ENCODE data around the gene USE1. TPM values are rescaled to one million over a fixed set of nuclear protein-coding genes. Genes with fewer than 3 reads are reported as not detected.

Gene USE1
- total and polyA plus RNA-seq, 2 experiments from 2014 or later: 15.5 to 19.4 TPM

DNA sequence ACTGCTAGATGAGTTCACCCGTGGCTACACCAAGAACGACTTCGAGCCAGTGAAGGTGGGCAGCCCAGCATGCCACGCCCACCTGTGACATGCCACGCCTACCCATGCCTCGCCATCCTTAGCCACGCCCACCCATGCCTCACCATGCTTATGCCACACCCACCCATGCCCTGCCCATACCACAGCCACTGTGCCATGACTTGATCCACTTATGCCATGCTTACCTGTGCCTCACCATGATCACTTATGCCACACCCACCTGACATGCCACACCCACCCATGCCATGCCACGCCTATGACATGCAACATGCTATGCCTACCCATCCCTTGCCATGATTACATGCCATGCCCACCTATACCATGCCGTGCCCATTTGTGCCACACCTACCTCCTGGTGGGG lies 12.9 kb upstream of the USE1 start:
- ATAC-seq (peak; percentile 38), DNase-seq (ENCODE audit: low spot score) (peak; percentile 52)
- H3K4me3 ChIP-seq: no peak overlapping the region
- H3K4me2 ChIP-seq: no peak overlapping the region
- no peaks in the 10 kb centered on the region for H3K4me1 ChIP-seq (ENCODE audit: insufficient read depth)
- no peaks in the 10 kb centered on the region for H3K27me3 ChIP-seq (ENCODE audit: insufficient read depth)
- H3K36me3 ChIP-seq (ENCODE audit: insufficient read depth): 0 out of 2 replicates have a peak, but pooled peaks cover 3% of the 10 kb centered on the region
- H3K4me3 Mint-ChIP-seq: no peak overlapping the region; the same call in 2 of the 3 replicates
- H3K9me2 ChIP-seq (ENCODE audit: insufficient read depth): no peaks in the 10 kb centered on the region
- H3K9me3 Mint-ChIP-seq: no peaks in the 10 kb centered on the region; the same call in 1 of the 3 replicates
- peaks cover 13% of the 10 kb centered on the region for H3K27me3 Mint-ChIP-seq (ENCODE audit: insufficient read depth, low read depth, poor library complexity)
- H2AFZ ChIP-seq: no peak overlapping the region
- no peaks in the 10 kb centered on the region for H3K79me2 ChIP-seq (replicated peaks; ENCODE audit: insufficient read depth)
- H3F3A ChIP-seq (replicated peaks; ENCODE audit: low read depth): no peaks in the 10 kb centered on the region
- peaks cover 66% of the 10 kb centered on the region for H3K36me3 Mint-ChIP-seq (ENCODE audit: low read depth)
- no peak overlapping the region for H3K27ac Mint-ChIP-seq
- H3K27ac ChIP-seq (ENCODE audit: low read depth): no peak overlapping the region
- H4K20me1 ChIP-seq (replicated peaks; ENCODE audit: insufficient read depth): 0 out of 2 replicates have a peak, but pooled peaks cover 3% of the 10 kb centered on the region
- no peaks in the 10 kb centered on the region for H3K4me1 Mint-ChIP-seq
- no peak for TF ChIP-seq POLR2AphosphoS5 (IDR thresholded peaks at IDR 0.05; ENCODE audit: low read depth)
- TF ChIP-seq, protein P1, sequence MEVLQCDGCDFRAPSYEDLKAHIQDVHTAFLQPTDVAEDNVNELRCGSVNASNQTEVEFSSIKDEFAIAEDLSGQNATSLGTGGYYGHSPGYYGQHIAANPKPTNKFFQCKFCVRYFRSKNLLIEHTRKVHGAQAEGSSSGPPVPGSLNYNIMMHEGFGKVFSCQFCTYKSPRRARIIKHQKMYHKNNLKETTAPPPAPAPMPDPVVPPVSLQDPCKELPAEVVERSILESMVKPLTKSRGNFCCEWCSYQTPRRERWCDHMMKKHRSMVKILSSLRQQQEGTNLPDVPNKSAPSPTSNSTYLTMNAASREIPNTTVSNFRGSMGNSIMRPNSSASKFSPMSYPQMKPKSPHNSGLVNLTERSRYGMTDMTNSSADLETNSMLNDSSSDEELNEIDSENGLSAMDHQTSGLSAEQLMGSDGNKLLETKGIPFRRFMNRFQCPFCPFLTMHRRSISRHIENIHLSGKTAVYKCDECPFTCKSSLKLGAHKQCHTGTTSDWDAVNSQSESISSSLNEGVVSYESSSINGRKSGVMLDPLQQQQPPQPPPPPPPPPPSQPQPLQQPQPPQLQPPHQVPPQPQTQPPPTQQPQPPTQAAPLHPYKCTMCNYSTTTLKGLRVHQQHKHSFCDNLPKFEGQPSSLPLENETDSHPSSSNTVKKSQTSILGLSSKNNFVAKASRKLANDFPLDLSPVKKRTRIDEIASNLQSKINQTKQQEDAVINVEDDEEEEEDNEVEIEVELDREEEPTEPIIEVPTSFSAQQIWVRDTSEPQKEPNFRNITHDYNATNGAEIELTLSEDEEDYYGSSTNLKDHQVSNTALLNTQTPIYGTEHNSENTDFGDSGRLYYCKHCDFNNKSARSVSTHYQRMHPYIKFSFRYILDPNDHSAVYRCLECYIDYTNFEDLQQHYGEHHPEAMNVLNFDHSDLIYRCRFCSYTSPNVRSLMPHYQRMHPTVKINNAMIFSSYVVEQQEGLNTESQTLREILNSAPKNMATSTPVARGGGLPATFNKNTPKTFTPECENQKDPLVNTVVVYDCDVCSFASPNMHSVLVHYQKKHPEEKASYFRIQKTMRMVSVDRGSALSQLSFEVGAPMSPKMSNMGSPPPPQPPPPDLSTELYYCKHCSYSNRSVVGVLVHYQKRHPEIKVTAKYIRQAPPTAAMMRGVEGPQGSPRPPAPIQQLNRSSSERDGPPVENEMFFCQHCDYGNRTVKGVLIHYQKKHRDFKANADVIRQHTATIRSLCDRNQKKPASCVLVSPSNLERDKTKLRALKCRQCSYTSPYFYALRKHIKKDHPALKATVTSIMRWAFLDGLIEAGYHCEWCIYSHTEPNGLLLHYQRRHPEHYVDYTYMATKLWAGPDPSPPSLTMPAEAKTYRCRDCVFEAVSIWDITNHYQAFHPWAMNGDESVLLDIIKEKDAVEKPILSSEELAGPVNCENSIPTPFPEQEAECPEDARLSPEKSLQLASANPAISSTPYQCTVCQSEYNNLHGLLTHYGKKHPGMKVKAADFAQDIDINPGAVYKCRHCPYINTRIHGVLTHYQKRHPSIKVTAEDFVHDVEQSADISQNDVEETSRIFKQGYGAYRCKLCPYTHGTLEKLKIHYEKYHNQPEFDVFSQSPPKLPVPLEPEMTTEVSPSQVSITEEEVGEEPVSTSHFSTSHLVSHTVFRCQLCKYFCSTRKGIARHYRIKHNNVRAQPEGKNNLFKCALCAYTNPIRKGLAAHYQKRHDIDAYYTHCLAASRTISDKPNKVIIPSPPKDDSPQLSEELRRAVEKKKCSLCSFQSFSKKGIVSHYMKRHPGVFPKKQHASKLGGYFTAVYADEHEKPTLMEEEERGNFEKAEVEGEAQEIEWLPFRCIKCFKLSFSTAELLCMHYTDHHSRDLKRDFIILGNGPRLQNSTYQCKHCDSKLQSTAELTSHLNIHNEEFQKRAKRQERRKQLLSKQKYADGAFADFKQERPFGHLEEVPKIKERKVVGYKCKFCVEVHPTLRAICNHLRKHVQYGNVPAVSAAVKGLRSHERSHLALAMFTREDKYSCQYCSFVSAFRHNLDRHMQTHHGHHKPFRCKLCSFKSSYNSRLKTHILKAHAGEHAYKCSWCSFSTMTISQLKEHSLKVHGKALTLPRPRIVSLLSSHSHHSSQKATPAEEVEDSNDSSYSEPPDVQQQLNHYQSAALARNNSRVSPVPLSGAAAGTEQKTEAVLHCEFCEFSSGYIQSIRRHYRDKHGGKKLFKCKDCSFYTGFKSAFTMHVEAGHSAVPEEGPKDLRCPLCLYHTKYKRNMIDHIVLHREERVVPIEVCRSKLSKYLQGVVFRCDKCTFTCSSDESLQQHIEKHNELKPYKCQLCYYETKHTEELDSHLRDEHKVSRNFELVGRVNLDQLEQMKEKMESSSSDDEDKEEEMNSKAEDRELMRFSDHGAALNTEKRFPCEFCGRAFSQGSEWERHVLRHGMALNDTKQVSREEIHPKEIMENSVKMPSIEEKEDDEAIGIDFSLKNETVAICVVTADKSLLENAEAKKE (CRISPR knock-in tag; IDR thresholded peaks at IDR 0.05): no peak
- no peak for TF ChIP-seq ZNF114 (CRISPR knock-in tag; IDR thresholded peaks at IDR 0.05)
- TF ChIP-seq, protein P2, sequence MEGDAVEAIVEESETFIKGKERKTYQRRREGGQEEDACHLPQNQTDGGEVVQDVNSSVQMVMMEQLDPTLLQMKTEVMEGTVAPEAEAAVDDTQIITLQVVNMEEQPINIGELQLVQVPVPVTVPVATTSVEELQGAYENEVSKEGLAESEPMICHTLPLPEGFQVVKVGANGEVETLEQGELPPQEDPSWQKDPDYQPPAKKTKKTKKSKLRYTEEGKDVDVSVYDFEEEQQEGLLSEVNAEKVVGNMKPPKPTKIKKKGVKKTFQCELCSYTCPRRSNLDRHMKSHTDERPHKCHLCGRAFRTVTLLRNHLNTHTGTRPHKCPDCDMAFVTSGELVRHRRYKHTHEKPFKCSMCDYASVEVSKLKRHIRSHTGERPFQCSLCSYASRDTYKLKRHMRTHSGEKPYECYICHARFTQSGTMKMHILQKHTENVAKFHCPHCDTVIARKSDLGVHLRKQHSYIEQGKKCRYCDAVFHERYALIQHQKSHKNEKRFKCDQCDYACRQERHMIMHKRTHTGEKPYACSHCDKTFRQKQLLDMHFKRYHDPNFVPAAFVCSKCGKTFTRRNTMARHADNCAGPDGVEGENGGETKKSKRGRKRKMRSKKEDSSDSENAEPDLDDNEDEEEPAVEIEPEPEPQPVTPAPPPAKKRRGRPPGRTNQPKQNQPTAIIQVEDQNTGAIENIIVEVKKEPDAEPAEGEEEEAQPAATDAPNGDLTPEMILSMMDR (conservative IDR thresholded peaks at IDR 0.05; ENCODE audit: low read depth in 2 of 2): no peak
- TF ChIP-seq ZNF331 (CRISPR knock-in tag; IDR thresholded peaks at IDR 0.05; ENCODE audit: low read depth): no peak
- TF ChIP-seq, protein P3, sequence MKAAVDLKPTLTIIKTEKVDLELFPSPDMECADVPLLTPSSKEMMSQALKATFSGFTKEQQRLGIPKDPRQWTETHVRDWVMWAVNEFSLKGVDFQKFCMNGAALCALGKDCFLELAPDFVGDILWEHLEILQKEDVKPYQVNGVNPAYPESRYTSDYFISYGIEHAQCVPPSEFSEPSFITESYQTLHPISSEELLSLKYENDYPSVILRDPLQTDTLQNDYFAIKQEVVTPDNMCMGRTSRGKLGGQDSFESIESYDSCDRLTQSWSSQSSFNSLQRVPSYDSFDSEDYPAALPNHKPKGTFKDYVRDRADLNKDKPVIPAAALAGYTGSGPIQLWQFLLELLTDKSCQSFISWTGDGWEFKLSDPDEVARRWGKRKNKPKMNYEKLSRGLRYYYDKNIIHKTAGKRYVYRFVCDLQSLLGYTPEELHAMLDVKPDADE (IDR thresholded peaks at IDR 0.05): no peak
- TF ChIP-seq, protein P4, sequence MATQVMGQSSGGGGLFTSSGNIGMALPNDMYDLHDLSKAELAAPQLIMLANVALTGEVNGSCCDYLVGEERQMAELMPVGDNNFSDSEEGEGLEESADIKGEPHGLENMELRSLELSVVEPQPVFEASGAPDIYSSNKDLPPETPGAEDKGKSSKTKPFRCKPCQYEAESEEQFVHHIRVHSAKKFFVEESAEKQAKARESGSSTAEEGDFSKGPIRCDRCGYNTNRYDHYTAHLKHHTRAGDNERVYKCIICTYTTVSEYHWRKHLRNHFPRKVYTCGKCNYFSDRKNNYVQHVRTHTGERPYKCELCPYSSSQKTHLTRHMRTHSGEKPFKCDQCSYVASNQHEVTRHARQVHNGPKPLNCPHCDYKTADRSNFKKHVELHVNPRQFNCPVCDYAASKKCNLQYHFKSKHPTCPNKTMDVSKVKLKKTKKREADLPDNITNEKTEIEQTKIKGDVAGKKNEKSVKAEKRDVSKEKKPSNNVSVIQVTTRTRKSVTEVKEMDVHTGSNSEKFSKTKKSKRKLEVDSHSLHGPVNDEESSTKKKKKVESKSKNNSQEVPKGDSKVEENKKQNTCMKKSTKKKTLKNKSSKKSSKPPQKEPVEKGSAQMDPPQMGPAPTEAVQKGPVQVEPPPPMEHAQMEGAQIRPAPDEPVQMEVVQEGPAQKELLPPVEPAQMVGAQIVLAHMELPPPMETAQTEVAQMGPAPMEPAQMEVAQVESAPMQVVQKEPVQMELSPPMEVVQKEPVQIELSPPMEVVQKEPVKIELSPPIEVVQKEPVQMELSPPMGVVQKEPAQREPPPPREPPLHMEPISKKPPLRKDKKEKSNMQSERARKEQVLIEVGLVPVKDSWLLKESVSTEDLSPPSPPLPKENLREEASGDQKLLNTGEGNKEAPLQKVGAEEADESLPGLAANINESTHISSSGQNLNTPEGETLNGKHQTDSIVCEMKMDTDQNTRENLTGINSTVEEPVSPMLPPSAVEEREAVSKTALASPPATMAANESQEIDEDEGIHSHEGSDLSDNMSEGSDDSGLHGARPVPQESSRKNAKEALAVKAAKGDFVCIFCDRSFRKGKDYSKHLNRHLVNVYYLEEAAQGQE (IDR thresholded peaks at IDR 0.05; ENCODE audit: unreplicated experiment): no peak
- no peak for TF ChIP-seq EZH2 (IDR thresholded peaks at IDR 0.05; ENCODE audit: low read depth, unreplicated experiment)
- no peak for TF ChIP-seq CREB1 (CRISPR knock-in tag; IDR thresholded peaks at IDR 0.05; ENCODE audit: low read depth)
- TF ChIP-seq STAT1 (IDR thresholded peaks at IDR 0.05; ENCODE audit: unreplicated experiment): no peak
- TF ChIP-seq EZH2phosphoT487 (IDR thresholded peaks at IDR 0.05; ENCODE audit: unreplicated experiment): no peak
- no peak for TF ChIP-seq JUNB (IDR thresholded peaks at IDR 0.05; ENCODE audit: unreplicated experiment)
- no peak for TF ChIP-seq NANOG (IDR thresholded peaks at IDR 0.05; ENCODE audit: borderline replicate concordance)

Data from GM23338 (cell line).